DND-41 (cell line): Measurements from ENCODE around the gene BTNL3.

ENCODE experiments used
- EZH2 ChIP-seq: IDR thresholded peaks from 3 replicates; pipeline ENCODE4 v1.6.1; 2012; ENCODE audit warnings: borderline replicate concordance, low read depth, mild to moderate bottlenecking, moderate library complexity, low read length, inconsistent platforms; ENCODE audit not compliant: severe bottlenecking
- TF ChIP-seq, protein P1 (sequence below): IDR thresholded peaks from 2 replicates; pipeline ENCODE4 v1.5.1; 2012; ENCODE audit warnings: borderline replicate concordance, low read length, moderate library complexity, mild to moderate bottlenecking; ENCODE audit not compliant: poor library complexity, severe bottlenecking; ENCODE audit errors: extremely low read depth

DNA sequence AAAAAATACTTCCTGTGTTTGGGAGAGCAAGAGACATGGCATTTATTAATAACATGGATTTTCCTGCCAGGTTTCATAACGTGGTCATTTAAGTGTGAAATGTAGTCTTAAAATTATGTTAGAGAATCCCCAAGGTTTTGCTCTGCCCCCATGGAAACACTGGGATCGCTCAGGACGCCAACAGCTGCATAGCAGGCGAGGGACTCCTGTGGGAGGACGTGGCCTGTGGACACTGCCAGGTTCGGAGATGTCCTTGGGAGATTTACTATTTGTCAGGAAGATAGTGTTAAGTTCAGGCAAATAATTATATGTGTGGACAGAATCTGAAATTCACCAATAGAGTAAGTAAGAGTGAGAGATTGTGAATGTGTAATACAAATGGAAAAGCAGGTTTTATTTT lies 52.4 kb downstream of the BTNL3 start:
- TF ChIP-seq, protein P1, sequence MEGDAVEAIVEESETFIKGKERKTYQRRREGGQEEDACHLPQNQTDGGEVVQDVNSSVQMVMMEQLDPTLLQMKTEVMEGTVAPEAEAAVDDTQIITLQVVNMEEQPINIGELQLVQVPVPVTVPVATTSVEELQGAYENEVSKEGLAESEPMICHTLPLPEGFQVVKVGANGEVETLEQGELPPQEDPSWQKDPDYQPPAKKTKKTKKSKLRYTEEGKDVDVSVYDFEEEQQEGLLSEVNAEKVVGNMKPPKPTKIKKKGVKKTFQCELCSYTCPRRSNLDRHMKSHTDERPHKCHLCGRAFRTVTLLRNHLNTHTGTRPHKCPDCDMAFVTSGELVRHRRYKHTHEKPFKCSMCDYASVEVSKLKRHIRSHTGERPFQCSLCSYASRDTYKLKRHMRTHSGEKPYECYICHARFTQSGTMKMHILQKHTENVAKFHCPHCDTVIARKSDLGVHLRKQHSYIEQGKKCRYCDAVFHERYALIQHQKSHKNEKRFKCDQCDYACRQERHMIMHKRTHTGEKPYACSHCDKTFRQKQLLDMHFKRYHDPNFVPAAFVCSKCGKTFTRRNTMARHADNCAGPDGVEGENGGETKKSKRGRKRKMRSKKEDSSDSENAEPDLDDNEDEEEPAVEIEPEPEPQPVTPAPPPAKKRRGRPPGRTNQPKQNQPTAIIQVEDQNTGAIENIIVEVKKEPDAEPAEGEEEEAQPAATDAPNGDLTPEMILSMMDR: no peak
- no peak for TF ChIP-seq EZH2
